GM21423 (cell line): ENCODE data around the gene CHST11.

Source experiments
- ATAC-seq: cut with Tn5 transposase; IDR thresholded peaks from one replicate; pipeline ENCODE4 v1.9.1; 2021; ENCODE audit warnings: mild to moderate bottlenecking, moderate library complexity; ENCODE audit not compliant: unreplicated experiment

CHST11 gene

DNA sequence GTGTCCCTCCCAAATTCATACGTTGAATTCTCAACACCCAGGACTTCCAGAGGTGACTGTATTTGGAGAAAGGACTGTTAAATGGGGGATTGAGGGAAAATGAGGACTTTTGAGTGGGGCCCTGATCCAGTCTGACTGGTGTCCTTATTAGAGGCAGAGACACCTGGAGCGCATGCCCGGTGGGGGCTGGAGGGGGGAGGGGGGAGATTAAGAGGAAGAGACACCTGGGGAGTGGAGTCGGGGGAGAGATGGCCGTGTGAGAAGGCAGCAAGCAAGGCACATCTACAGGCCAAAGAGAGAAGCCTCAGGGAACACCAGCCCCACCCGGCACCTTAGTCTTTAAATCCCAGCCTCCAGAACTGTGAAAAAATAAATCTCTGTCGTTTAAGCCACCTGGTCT, 291.6 kb downstream of the CHST11 start:
- ATAC-seq = no peak

DNA sequence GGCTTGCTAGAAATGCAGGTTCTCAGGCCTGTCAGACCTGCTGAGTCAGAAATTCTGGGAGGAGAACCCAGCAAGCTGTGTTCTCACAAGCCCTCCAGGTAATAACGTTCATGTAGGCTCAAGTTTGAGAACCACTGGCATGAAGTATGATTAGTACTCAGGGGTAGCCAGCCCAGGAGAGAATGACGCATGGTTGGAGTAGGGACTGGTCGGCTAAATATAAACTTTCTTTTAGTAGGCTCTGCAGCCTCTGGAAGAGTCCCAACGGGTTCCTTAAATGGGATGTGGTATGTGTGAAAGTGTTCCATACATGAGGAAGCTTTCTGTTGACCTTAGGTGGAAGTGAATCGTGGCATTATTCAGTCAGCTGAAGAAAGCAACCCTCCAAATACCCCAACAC, 292.0 kb downstream of the CHST11 start:
- ATAC-seq = no peak

DNA sequence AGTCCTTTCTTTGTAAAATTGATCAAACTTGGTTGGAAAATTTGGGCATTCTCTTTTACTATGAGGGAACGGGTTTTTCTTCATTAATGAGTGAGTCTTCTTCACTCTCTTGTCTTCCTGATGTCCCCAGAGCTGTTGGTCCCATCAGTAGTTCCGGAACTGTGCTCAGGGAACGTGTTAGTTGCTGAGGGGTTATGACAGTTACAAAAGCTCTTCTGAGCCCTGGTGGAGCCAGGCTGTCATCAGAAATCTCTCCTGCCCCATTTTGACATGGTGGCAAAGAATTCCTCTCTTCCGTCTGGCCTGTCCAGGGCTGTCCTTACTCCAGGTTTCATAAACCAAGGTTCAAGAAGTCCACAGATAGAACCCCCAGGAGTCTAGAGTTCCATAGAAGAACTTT, 292.8 kb downstream of the CHST11 start:
- no peak for ATAC-seq

DNA sequence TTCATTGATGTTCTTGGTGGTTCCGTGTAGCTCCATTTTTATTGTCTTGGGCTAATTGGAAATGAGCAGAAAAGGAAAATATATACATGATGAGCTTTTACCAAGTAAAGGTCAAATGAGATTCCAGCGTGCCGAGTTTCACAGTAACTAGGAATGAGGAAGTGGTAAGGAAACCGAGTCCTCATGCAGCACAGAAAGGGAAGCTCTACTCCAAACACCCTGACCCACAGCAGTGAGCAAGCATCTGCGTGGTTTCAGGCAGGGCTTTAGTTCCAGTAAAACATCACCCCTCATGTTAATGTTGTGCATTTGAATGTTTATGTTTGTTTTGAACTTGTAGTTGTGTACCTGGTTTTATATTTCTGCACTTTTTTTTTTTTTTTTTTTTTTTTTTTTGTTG, 293.3 kb downstream of the CHST11 start:
- ATAC-seq = peak; percentile 69

DNA sequence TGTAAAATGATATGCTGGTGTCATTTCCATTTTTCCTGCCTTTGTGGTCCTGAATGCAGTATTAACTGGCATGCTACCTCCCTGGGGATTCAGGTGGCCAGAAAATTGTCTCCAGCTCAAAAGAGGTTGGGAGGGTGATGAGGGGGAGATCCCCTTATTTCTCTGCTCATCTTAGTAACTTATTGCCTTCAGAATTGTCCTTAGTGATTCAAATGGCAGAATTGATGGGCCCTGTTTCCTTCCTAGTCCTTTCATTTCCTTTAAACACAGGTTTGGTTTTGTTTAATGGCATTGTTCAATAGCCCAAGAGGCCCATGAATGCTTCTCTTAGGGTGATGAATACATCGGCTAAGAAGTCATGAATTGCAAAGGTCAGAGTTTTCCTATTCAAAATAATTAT, 294.4 kb downstream of the CHST11 start:
- ATAC-seq = no peak

DNA sequence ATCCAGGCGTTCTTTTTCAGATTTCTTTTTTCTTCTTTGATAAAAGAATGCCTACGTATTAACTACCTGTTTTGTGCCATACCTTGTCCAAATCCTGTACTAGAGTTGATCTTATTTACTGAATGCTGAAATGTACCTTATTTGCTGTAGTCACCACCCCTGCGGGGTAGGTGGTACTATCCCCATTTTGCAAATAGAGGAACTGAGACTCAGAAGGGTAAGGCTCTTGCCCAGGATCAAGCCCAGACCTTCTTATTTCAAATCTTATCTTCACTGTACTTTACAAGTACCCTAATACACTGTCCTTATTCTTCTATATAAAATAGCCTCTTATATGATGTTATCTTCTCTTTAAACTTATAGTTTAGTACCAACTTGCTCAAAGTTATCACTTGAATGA, 294.8 kb downstream of the CHST11 start:
- peak; percentile 67 for ATAC-seq

DNA sequence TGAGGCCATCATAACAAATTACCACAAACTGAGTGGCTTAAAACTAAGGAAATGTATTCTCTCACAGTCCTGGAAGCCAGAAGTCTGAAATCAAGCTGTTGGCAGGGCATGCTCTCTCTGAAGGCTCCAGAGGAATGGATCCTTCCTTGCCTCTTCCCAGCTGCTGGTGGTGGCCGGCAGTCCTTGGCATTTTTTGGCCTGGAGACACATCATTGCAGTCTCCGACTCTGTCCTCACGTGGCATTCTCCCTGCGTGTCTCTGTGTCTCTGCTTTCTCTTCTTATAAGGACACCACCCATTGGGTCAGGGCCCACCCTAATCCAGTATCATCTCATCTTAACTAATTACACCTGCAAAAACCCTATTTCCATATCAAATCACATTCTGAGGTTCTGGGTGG, 295.3 kb downstream of the CHST11 start:
- ATAC-seq = no peak

DNA sequence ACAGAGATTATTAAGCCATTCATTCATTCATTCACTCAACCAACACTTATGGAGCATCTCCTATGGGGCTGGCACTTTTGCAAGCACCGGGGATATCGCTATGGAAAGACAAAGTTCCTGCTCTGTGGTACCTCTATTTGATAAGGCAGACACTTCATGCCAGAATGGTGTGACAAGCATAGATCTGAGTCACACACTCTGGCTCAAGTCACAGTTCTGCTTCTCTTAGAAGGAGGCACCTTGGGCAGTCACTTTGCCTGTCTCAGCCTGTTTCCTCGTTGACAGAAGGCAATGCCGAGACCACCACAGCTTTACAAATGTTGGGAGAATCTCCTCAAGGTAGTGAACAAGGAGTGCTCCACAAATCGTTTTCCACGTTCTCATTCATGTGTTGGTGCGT, 296.1 kb downstream of the CHST11 start:
- no peak for ATAC-seq

DNA sequence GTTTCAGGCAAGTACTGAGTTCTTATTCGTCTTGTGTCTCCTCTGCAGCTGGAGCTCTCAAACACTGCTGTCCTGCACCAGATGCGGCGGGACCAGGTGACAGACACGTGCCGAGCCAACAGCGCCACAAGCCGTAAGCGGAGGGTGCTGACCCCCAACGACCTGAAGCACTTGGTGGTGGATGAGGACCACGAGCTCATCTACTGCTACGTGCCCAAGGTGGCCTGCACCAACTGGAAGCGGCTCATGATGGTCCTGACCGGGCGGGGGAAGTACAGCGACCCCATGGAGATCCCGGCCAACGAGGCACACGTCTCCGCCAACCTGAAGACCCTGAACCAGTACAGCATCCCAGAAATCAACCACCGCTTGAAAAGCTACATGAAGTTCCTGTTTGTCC, 300.2 kb downstream of the CHST11 start:
- no peak for ATAC-seq

DNA sequence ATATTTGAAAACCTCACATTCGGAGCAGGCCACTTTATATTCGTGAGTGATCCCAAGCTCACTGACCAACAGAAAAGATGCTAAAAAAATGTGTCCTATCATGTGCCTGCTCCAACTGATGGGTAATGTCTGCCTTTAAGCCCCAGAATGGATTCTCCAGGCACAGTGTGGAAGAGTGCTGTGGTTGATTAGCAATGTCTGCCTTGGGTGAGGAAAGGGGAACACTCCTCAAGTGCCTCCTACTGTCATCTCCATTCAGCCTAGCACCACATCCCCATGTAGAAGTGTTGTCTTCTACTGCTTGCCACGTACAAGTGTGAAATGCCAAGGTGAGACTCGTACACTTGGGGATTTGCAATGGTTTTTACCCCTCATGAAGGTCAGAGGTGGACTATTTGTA, 302.0 kb downstream of the CHST11 start:
- no peak for ATAC-seq

DNA sequence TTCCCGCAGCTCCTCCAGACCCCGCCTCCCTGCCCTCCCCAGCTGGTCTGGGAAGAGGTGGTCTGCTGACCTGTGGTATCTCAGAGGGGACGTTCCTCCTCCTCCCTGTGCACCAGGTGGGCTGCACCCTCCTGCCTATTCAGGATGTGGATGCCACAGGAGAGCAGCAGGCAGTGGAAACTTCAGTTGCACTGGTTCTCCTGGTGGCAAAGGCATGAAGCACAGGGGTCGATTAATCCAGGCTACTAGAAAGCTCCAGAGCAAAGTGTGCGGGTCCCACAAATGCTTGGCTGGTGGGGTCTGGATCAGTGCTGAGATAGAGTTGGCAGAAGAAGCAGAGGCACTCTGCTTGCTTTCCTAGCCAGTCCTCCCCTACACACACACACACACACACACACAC, 304.3 kb downstream of the CHST11 start:
- ATAC-seq = no peak

DNA sequence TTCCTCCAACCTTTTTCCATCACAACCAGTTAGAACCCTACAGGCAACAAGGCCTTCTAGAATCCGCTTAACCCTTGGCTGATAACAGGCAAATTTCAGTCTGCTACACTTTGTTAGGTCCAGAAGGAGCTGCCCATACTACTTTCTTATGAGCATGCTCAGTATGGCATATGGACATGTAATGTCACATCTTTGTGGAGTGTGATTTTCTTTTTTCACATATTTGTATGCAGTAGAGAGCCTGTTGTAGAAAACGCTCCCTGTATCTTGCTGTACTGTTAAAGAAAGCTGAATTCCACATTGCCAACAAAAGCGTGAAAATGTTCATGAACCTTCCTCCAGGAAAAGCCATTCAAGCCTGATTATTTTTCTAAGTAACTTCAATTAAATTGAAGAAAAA, 304.9 kb downstream of the CHST11 start:
- ATAC-seq = no peak

DNA sequence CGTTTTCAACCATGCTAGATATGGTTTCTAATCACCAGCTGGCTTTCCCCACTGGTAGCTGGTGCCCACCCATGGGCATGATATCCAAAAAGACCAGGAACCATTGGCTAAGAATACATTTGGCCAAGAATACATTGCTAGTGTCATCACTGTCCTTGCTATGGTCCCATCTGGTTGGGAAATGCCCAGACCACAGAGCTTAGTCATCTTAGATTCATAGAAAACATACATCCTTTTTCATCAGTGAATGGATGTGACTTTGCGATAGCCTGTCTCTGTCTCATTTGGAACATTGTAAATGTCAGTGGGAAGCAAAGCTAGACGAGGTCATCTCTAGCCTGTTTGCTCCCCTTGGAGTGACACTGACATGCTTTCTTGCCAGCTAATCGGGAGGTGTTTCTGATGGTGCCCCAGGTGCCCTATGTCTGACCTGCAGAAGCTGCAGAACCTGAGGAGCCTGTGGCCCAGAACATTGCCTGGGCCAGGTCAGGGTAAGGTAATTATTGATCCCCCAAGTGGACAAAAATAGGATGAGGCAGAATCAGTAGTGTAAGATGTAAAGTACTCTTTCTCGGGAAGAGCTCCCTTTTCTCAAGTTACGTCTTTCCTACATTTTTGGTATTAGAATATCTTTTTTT, 306.5 kb downstream of the CHST11 start:
- ATAC-seq = no peak

DNA sequence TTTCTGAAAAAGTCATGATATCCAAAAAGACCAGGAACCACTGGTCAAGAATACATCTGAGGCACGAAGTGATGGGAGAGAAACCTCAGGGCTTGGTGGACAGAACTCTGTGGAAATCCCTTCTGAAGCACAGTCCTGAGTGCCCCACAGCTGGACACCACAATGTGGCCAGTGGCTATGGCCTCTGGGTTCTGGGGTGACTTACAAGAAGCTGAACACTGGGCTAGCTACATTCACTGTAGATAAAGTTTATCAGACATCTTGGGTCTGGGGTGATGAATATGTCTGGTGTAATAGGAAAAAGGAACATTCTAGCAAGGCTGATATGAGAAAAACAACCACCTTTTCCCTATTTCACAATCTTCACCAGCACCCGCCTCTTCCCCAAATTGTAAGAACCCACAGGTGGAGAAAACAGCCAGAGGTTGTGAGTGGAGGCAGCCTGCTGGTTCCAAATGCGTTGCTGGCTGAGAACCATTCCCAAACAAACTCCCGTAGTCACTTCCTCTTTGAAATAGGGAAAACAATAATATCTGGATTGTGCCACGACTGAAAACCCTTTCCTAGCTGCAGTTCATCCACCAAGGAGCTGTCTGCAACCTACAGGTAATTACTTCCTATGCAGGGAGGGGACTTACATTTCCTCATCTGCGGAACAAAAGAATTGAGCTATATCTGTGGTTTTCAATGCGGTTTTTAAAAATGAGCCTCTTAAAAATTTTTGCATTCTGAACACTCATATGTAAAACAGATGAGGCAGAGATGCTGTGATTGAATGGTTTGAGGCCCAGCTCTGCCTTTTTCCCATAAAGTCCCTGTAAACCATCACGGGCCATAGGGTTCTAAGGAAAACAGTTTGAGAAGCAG, 307.7 kb downstream of the CHST11 start:
- no peak for ATAC-seq

DNA sequence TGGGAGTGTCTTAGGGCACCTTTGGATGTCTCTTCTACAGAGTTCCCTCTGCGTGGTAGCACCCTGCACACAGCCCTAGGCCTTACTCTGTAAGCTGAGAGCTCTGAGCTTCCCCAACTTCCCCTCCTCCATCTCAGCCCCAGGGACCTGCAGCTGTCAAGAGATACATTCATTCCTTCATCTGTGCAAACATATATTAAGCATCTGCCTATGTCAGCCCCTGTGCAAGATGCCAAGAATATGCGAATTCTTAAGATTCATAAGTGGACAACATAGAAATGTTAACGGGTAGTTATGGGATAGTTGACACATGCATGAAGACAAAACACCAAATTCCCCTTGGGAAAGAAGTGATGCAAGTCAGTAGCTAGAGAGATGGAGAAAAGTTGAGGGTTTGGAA, 310.5 kb downstream of the CHST11 start:
- no peak for ATAC-seq

DNA sequence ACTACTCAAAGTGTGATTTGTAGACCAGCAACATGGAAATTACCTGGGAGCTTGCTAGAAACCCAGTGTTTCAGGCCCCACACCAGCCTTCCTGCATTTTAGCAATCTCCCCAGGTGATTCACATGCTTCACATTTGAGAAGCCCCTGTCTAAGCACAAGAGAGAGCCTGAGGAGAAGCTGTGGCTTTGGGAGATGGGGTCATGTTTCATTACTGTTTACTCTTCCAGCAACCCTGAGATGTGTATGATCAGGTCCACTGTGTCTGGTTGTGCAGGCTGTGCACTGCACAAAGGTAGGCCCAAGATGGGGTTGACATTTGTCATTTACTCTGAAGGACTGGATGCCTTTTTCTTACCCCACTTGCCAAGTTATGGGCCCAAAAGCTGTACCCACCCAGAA, 311.3 kb downstream of the CHST11 start:
- no peak for ATAC-seq

DNA sequence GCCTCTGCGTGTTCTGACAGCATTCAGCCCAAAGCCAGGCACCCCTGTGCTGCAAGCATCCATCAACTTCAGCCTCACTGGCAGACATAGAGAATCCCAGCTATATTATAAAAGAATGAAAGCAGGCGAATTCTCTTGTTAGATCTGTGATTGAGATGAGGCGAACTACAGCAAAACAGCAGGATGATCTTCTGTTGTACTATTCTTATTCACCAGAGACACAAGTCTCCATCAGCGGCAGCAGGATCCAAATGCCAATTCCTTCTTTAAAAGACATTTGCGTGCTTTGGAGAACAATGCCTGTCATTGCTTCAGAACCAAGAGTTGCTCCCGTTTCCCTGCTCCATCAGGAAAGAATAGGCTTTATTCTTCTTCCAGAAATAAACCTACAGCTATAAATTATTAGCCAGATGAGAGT, 312.4 kb downstream of the CHST11 start:
- ATAC-seq = no peak

DNA sequence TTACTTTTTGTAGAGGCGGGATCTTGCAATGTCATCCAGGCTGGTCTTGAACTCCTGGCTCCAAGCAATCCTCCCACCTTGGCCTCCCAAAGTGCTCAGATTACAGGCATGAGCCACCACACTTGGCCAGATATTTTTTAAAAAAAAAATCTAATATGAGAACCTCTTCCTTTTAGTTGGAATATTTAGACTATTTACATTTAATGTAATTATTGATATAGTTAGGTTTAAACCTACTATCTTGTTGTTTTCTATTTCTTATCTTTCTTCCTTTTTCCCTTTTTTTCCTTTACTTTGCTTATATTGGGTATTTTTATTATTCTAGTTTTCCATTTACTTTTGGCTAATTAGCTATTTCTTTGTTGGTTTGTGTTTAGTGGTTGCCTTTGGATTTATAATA, 315.6 kb downstream of the CHST11 start:
- no peak for ATAC-seq

DNA sequence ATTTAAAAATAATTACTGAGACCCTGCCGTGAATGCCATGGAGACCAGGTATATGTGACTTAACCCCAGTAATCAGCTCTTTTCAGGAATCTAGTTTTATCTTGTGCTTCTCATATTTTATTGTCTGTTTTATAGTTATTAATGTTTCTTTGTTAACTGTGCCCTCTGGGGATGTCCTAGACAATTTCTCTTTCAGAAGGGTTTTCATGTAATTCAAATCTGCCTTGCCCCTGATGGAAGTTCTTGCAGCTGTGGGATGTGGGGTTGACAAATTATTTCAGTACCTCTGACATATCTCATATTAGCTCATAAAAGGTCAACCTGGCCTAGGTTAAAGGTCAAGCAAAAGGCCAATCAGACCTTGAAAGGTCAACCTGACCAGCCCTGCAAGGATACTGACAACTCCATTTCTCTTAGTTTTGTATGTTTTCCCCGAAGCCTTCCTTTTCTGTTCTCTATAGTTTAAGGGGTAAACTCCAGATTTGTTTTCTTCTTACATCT, 319.0 kb downstream of the CHST11 start:
- ATAC-seq = no peak

DNA sequence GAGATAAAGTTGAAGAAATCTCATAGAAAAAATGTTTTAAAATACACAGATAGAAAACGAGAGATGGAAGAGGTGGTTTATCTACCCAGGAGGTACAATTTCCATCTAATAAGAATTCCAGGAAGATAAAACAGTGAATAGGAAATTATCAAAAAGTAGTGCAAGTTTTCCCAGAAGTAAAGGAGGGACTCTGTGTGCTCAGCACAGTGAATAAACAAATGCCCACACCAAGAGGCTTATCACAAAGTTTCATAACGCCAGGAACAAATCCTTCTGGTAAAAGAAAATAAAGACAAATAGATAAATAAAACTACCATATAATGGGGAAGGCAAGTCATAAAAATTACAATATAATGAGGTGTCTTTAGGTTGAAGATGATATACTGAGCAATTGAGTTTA, 322.4 kb downstream of the CHST11 start:
- ATAC-seq = no peak

DNA sequence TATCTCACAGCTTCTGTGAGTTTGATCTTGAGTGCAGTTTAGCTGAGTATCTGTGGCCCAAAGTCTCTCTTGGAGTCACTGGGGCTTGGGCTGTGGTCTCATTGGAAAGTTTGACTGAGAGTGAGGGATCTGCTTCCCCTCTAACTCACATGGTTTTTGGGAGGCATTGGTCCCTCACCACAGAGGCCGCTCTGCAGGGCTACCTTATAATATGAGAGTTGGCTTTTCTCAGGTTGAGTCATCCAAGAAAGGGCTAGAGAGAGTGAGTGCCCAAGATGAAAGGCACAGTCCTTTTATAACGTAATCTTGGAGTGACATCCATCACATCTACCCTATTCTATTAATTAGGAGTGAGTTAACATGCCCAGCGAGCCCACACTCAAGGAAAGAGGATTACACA, 325.5 kb downstream of the CHST11 start:
- no peak for ATAC-seq

DNA sequence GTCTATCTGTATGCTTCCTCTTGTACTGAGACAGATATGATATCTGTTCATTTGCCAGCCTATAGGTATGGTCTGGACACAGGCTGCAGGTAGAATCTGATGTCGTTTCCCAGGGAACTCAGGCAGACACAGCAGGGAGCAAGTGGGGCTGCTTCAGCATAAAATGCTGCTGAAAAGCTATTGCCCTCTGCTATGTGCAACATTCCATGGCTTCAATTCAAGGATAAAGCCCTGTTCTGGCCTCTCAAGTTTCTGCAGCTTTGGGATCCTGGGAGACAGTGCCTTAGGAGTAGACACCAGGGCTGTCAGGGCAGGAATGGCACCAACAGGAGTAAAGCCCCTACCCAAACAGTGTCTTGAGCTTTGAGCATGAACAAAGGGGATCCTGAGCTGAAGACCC, 327.8 kb downstream of the CHST11 start:
- no peak for ATAC-seq
